Chondrocyte (in vitro differentiated cells): Measurements from ENCODE around the gene MARCHF9. TPM values are rescaled to one million over a fixed set of nuclear protein-coding genes. Genes with fewer than 3 reads are reported as not detected.

Experiments
- DNase-seq: peaks from one replicate; pipeline ENCODE4 v3.0.0; 2021; ENCODE audit warnings: mixed read lengths, low spot score
- H3K27ac Mint-ChIP-seq: one replicate; pipeline ENCODE4 v1.8.0; 2021; ENCODE audit warnings: mild to moderate bottlenecking, moderate library complexity, mixed read lengths; ENCODE audit not compliant: unreplicated experiment
- H3K27me3 Mint-ChIP-seq: 2 replicates; pipeline ENCODE4 v1.8.0; 2021; ENCODE audit warnings: low read depth, mixed read lengths
- H3K36me3 Mint-ChIP-seq: 2 replicates; pipeline ENCODE4 v1.8.0; 2021; ENCODE audit warnings: low read depth, mixed read lengths
- H3K4me1 Mint-ChIP-seq: 2 replicates; pipeline ENCODE4 v1.8.0; 2021; ENCODE audit warnings: low read depth, mild to moderate bottlenecking, mixed read lengths
- H3K4me3 Mint-ChIP-seq: one replicate; pipeline ENCODE4 v1.8.0; 2021; ENCODE audit warnings: mild to moderate bottlenecking, moderate library complexity, mixed read lengths; ENCODE audit not compliant: unreplicated experiment
- H3K9me3 Mint-ChIP-seq: 2 replicates; pipeline ENCODE4 v1.8.0; 2021; ENCODE audit warnings: low read depth, mixed read lengths
- total RNA-seq: library from RNA; stranded (reverse); gene quantifications from 3 replicates; pipeline ENCODE4 v1.2.1, GENCODE V29; 2021
- TF ChIP-seq, protein P1 (sequence below): fragments of 200-600 bp; sonication (generic); IDR thresholded peaks from 2 replicates; pipeline ENCODE4 v1.5.0; 2021; ENCODE audit warnings: antibody characterized with exemption, mild to moderate bottlenecking, moderate library complexity

The MARCHF9 gene
- total RNA-seq, 1 donor from 2014 or later, result 21.8 TPM

DNA sequence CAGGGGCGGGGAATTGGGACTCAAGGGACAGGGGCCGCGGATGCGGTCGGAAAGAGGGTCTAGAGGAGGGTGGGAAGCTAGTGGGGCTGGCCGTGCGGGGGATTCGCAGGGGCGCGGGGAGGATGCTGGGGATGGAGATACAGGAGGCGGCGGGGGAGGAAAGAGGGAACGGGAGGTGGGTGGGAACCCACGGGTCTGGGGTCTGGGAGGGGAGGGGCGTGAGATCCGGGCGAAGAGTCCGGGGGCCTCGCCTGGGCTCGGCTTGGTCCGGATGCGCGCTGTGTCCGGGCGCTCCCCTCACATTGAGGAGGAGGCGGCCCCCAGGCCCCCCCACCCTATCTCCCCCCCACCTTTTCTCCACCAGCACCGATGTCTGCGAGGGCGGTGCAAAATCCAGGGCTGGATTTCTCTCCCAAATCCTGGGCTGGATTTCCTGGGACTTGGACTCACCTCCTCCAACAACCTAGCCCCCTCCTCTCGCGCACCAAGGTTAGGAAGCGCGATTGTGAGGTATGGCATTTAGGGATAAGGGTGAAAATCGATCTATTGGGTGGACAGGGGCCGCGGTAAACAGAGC lies 16.2 kb upstream of the MARCHF9 start, which contains the start of gene AGAP2:
Gene AGAP2 (minus strand): TSS at position 82 of the 577 bp plus-strand sequence. CDS start 496 bp downstream, outside the sequence.
- peak; percentile 74 for DNase-seq
- no peaks in the 10 kb centered on the region for H3K9me3 Mint-ChIP-seq
- peaks cover 43% of the 10 kb centered on the region for H3K27me3 Mint-ChIP-seq
- H3K4me1 Mint-ChIP-seq, result peaks cover 22% of the 10 kb centered on the region
- no peak within 1 kb of the TSS for H3K27ac Mint-ChIP-seq
- peak within 1 kb of the TSS; percentile 57 for H3K4me3 Mint-ChIP-seq
- H3K36me3 Mint-ChIP-seq, result no peaks in the 10 kb centered on the region
- TF ChIP-seq, protein P1, sequence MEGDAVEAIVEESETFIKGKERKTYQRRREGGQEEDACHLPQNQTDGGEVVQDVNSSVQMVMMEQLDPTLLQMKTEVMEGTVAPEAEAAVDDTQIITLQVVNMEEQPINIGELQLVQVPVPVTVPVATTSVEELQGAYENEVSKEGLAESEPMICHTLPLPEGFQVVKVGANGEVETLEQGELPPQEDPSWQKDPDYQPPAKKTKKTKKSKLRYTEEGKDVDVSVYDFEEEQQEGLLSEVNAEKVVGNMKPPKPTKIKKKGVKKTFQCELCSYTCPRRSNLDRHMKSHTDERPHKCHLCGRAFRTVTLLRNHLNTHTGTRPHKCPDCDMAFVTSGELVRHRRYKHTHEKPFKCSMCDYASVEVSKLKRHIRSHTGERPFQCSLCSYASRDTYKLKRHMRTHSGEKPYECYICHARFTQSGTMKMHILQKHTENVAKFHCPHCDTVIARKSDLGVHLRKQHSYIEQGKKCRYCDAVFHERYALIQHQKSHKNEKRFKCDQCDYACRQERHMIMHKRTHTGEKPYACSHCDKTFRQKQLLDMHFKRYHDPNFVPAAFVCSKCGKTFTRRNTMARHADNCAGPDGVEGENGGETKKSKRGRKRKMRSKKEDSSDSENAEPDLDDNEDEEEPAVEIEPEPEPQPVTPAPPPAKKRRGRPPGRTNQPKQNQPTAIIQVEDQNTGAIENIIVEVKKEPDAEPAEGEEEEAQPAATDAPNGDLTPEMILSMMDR, result no peak

DNA sequence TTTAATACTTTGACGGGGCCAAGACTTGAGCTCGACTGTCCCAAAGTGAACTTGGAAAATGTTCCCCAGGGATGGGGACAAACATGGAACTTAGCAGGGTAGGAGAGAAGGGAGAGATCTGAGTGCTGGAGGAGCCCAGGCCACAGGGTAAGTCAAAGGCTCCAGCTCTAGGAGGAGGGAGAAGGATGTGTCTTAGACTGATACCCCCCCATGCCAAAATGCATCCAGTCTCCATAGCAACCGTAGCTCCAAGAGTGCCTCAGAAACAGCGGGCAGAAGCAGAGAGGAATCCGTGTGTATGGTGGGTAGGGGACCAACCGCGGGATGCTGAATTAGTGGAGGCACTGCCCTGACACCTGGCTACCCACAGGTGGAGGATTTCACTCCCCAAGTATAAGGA lies 15.5 kb upstream of the MARCHF9 start:
- no peaks in the 10 kb centered on the region for H3K9me3 Mint-ChIP-seq
- H3K4me3 Mint-ChIP-seq, result peak overlapping the region; percentile 57
- H3K27ac Mint-ChIP-seq, result no peak overlapping the region
- no peak for DNase-seq
- peaks cover 41% of the 10 kb centered on the region for H3K27me3 Mint-ChIP-seq
- H3K36me3 Mint-ChIP-seq, result no peaks in the 10 kb centered on the region
- TF ChIP-seq, protein P1, result no peak
- H3K4me1 Mint-ChIP-seq, result peaks cover 25% of the 10 kb centered on the region

DNA sequence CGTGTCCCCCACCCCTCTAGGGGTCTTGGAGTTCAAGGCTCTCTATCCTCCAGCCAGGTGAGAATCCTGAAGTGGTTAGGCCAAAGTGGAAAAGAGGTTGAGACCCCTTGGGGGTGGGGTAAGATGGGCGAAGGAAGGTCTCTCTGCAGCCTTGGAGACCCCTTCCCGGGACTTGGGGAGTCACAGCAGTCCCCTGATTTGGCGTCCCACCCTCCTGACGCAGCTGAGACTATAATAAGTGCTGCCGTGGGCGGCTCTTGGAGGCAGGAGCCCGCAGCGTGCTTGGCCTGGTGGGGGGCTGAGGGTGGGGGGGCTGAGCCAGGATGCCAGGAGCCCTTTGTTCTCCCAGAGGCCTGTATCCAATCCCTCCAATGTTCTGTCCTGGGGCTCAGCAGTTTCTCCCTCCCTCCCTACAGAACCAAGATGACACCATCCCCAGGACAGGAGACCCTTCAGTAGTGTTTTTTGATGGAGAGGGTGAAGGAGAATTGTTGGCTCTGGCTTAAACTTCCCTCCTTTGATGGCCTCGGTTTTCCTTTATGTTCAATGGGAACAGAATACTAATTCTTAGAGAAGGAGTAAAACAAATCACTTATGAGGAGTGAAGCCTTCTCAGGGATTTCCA lies 14.9 kb upstream of the MARCHF9 start:
- no peak overlapping the region for H3K4me3 Mint-ChIP-seq
- H3K36me3 Mint-ChIP-seq, result no peaks in the 10 kb centered on the region
- TF ChIP-seq, protein P1, result no peak
- H3K27me3 Mint-ChIP-seq, result peaks cover 35% of the 10 kb centered on the region
- DNase-seq, result no peak
- H3K27ac Mint-ChIP-seq, result no peak overlapping the region
- no peaks in the 10 kb centered on the region for H3K9me3 Mint-ChIP-seq
- H3K4me1 Mint-ChIP-seq, result peaks cover 30% of the 10 kb centered on the region

DNA sequence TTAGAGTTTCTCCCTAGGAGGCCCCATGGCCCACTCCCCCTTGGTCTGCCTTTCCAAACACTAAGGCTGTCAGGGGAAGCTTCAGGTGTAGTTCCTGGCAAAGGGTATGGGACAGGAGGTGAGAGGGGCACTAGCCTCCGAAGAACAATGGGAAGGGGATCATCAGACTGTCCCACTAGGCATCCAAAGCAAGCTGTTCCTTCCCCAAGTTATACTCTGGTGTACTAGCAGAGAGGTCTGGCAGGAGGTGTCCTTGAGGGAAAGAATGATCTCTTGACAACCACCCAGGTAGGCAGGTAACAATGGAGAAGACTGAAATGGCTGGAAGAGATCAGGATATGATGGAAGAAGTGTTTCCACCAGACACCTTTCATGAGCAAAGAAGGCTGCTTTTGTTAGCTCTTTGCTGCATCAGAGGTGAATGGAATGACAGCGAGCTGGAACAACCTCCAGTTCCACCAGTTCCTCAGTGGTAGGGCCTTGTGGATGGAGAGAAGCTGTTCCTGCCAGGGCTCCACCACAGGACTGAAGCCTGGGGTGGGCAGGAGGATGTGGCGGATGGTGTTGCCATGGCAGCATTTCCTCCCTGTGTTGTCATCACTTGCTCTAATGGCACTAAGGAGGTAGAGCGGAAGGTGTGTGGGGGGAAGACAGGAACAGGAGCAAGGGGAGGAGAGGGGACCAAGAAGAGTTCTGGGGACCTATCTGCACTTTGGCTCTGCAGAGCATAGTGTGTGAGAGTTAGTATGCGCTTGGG lies 14.1 kb upstream of the MARCHF9 start:
- H3K9me3 Mint-ChIP-seq, result no peaks in the 10 kb centered on the region
- H3K27me3 Mint-ChIP-seq, result peaks cover 33% of the 10 kb centered on the region
- TF ChIP-seq, protein P1, result no peak
- no peaks in the 10 kb centered on the region for H3K36me3 Mint-ChIP-seq
- DNase-seq, result no peak
- no peak overlapping the region for H3K27ac Mint-ChIP-seq
- H3K4me1 Mint-ChIP-seq, result peaks cover 31% of the 10 kb centered on the region
- no peak overlapping the region for H3K4me3 Mint-ChIP-seq

DNA sequence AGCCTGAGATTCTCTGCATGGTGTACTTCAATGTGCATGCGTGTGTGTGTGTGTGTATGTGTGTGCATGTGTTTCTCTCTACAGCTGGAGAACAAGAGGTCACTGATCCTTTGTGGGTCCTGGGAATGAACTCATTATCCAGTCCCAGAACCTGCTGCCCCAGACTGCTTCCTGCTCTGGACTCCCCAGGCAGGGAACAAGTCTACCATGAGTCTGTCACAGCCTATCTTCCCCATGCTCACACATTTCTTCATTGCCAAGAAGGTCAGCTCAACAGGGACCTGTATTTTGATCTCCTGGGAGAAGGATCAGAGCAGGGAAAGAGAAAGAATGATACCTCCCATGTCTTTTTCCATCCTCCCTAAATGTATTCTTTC lies 13.5 kb upstream of the MARCHF9 start:
- TF ChIP-seq, protein P1, result no peak
- Mint-ChIP-seq H3K4me3 (no peak overlapping the region), H3K27me3 (peaks cover 30% of the 10 kb centered on the region), H3K27ac (no peak overlapping the region), H3K9me3 (no peaks in the 10 kb centered on the region), H3K36me3 (peaks cover 2% of the 10 kb centered on the region), H3K4me1 (peaks cover 33% of the 10 kb centered on the region)
- no peak for DNase-seq
